ENCODE data around the gene COX4I2.
"Not testable (repeated sequence)": the region's sequence is repeated elsewhere in the genome, so short reads cannot be mapped to it uniquely, and the experiment has no call there.

The COX4I2 gene

GRCh38 chr20:31654534-31654933 is 16.8 kb downstream of the COX4I2 start:
- DNase-seq (ENCODE audit: low read depth), result no peak

DNA sequence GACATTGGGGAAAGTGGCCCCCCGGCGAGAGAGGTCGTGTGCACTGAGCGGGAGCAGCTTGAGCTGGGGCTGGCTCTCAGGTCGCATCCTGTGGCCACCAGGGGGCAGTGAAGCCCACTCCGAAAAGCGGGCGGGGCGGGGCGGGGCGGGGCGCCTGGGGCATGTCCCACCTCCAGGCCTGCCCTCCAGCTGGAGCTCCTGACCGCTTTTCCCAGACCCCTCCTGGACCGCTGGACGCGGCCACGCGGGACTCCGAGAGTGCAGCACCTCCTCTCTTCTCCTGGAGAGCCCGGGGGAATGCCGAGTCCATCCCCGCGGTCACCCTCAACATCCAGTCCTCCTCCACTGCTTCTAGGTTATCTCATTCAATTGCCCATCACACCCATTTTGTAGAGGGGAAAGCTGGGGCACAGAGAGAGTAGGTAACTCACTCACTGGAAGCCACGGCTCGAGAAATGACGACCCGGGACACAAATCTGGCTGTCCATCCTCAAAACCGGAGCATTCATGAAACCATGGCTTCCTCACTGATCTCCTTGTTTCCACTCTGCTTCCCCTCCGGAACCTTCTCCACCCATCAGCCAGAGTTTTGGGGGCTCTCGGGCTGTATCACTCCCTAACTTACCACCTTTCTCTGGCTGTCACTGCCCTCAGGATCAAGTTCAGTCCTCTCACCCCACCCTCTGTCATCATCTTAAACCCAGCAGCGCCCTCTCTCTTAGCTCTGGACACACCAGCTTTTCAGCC is 24.1 kb downstream of the COX4I2 start:
- peak; percentile 72 for DNase-seq (ENCODE audit: low read depth)

DNA sequence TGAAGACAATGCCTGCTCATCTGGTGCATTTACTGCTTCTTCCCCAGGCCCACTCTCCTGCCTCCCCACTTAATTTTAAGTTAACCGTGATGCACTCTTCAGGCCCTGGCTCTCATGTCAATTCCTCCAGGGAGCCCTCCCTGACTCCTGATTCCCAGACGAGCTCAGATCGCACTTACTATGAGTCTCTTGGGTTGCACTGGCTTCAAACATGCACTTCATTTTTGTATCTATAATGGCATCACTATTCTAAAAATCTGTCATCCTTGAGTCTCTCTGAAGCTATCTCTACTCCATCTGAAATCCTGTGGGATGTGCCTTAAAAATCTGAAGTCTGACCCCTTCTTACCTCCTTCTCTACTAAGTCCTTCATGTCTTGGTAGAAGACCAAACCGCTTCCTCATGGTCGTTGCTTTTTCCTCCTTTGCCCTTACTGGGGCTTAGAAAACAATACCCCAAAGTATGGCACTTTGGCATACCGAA is 24.7 kb downstream of the COX4I2 start:
- no peak for DNase-seq (ENCODE audit: low read depth)

DNA sequence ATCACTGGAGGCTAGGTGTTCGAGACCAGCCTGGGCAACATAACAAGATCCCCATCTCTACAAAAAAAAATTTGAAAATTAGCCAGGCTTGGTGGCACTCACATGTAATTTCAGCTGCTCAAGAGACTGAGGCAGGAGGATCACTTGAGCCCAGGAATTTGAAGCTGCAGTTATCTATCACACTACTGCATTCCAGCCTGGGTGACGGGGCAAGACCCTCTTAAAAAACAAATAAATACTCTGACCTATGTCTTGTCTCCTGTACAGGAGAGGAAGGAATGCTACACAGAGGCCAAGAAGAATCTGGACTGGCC is 25.8 kb downstream of the COX4I2 start:
- no peak for DNase-seq (ENCODE audit: low read depth)

GRCh38 chr20:31663838-31664695 is 26.4 kb downstream of the COX4I2 start:
- no peak for DNase-seq (ENCODE audit: low read depth)

- no peak for DNase-seq (ENCODE audit: low read depth)
Observed at GRCh38 chr20:31664696-31665354, 27.1 kb downstream of the COX4I2 start.

DNA sequence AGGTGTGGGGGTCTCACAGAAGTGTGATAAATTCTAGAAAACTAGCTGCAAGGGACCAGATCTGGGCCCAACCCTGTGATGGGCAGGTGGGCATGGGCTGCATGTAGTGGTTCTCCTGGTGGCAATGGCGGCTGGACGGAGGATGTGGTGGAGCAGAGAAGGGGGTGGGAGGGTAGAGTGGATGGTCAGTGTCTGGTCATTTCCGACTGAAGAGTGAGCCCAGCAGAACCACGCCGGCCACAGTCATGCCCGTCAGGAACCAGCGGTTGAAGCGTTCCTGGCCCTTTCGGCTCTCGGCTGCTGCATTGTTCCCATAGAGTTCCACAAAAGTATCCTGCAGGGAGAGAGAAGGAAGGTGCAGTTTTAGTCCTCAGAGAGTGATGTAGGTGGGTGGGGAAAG is 28.0 kb downstream of the COX4I2 start:
- no peak for DNase-seq (ENCODE audit: low read depth)

DNA sequence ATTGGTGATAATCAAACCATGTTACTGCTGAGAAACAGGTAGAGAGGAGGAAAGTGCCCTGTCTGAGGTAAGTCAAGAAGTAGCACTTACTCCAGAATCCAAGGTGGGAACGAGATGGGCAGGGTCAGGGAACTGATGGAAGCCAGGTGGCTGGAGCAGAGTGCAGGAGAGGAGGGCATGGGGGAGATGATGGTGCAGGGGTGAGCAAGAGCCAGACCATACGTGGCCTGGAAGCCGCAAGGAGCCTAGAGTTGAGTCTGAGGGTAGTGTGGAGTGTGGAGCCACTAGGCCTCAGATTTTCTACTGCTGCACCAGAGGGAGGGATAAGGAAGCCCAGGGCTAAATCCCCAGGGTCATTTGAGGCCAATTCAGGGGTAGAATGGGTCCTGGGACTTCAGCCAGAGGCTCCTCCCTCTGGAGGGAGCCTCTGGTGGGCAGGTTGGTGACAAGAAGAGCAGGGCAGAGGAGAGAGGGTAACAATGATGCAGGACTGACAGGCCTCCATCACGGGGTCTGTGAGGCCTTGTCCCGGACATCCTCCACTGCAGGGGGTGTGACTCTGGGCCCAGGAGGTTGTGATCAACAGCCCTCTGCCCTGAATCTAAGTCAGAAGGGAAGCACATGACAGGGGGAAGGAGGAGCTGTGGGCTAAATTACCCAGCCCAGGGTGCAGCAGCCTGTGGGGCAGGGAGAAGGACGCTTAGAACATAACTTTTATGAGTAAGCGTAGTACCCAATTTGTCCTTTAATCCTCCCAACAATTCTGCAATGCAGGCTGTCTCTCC is 28.7 kb downstream of the COX4I2 start:
- DNase-seq (ENCODE audit: low read depth), result no peak

DNA sequence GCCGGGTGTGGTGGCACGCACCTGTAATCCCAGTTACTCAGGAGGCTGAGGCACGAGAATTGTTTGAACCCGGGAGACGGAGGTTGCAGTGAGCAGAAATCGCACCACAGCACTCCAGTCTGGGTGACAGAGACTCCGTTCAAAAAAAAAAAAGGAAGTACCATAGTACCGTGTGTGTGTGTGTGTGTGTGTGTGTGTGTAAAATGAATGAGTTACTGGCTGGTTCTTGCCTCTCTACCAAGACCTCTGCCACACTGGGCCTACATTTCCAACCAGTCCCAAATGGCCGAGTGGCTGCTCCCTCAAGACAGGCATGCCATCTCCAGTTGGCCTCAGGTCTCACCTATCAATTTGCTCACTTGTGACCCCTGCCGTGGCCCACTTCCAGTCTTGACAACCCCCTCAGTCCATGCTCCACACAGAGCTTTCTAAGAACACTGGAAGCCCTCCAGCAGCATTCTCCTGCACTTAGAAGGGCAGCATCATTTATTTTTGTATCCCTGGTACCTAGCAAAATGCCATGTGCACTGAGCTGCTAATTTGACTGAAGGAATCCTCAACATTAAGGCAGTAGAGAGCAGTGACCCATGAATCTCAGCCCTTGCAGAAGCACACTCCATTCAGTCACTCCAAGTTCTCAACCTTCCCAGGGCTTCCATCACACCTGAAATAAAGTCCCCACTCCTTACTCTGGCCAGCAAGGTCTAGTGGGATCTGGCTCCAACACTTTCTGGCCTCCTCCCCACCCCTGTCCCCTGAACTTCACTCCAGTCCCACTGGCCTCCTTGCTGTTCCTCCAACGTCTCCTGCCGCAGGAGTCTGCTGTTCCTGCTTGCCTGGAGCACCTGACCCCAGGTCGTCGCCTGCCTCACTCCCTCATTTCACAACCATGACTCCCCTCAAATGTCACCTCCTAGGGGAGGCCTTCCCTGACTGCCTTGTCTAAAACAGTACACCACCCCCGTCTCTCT is 29.9 kb downstream of the COX4I2 start:
- no peak for DNase-seq (ENCODE audit: low read depth)

- DNase-seq (ENCODE audit: low read depth), result not testable (repeated sequence)
Observed at GRCh38 chr20:31668944-31669343, 31.2 kb downstream of the COX4I2 start.

DNA sequence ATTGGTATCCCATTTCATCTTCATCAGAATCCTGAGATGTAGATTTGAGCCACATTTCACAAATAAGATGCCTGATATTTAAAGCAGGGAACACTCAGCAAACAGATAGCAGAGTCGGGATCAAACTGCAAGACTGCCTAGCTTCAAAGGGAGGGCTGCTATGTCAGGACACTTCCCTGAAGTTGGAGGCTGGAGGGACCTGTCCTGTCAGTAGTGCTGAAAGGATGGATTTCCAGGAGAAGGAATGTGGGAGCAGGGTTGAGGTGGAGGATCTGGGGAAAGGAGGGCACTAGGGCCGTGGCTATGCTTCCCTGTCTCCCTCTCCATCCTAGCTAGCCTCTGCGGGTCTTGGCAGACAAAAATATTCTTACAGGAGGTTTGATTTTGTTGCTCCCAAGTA is 32.2 kb downstream of the COX4I2 start:
- DNase-seq (ENCODE audit: low read depth), result no peak

DNA sequence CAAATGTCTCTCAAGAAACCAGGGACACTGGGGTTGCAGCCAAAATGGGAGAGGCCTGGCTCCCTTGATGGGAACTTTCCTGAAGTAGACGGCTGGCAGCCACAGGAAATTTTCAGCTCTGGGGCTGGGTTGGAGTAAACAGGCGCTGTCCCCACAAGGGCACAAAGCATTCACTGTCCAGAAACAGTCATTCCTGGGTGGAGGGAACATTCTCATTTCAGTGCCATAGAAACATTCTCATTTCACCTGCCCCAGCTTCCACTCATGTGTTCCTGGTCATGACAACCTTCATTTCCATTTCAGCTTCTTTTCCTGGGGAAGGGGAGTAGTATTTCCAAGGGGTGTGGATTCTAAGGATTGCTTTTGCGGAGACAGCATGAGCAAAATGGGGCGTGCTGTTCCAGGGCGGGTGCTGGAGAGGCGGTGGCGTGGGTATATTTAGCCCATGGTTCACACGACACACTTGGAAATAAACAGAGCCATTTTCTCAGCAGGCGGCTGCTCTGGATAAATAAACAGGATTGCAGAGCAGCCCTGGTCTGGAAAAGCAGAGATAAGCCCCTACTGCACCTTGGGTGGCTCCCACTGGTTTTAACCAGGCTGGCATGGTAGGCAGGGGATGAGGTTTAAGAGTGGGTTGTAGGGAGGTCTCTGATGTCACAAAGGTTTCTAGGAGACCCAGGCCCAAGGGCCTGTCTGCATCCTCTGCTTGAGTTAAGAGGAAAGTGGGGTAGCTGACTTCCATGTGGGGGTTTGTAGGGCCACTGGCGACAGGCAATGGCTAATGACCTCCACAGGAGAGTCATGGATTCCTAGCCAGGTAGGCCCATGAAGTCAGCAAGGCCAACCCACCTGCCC is 32.9 kb downstream of the COX4I2 start:
- no peak for DNase-seq (ENCODE audit: low read depth)

GRCh38 chr20:31671324-31671723 is 33.6 kb downstream of the COX4I2 start:
- no peak for DNase-seq (ENCODE audit: low read depth)

GRCh38 chr20:31673435-31673834 is 35.7 kb downstream of the COX4I2 start:
- DNase-seq (ENCODE audit: low read depth), result no peak

DNA sequence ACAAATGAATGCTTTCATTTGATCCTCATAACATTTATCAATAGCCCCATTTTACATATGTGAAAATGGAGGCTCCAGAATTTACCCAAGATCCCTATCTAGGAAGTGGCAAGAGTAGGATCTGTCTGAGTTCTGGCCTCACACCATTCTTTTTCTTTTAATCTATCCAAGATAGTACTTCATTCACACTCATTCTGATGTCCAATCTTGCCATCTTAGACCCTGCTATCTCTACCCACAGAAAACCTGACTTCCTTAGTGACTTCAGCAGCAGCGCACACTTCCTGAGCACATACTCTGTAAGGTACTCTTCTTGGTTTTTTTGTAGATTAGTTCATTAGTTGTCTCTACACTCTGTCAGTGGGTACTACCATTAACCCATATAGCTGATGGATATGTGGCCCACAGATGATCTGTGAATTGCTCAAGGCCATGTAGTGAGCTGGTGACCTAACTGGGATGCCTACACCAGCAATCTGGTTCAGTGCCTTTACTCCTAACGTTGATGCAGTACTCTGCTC is 36.3 kb downstream of the COX4I2 start:
- no peak for DNase-seq (ENCODE audit: low read depth)

DNA sequence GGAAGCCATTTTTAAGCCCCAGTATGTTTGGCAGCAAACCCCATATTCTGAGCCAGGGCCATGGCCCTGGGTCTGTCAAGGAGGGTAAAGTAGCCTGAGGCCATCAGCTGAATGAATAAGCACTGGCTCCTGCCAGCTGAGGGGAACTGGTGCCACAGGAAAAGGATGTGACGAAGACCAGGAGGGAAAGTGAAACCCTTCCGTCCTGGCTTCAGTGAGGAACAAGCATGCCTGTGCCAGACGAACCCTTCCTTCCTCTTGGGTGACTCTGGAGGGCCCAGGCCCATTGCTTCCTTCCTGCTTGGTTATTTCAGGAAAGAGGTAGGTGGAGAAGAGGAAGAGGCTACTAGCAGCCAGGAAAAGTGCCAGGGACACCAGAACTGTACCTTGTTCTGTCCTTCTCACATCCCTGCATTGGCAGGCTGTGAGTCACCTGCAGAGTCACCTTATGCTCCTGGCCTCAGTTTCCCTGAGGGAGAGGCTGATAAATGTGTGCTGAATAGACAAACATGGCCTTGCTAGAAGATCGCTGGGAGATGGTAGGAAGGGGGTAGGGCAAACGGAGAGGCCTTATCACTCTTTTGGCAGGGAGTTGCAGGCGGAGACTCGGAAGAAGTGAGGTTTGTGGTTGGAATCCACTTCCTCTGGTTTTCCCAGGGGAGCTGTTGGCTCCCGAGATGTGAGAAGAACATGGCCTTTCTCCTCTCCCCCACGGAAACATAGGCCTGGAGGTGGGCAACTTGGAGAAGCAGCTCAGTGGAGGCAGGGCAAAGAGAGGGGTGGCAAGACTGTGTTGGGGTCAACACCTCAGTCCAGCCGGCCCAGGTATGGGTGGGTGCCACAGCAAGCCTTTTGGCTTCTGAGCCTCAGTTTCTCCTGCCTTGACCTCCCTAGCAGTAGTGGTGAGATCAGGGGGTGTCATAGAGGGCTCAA is 37.4 kb downstream of the COX4I2 start:
- peak; percentile 45 for DNase-seq (ENCODE audit: low read depth)

GRCh38 chr20:31675828-31676608 is 38.3 kb downstream of the COX4I2 start:
- DNase-seq (ENCODE audit: low read depth), result no peak

GRCh38 chr20:31676609-31676989 is 38.9 kb downstream of the COX4I2 start:
- DNase-seq (ENCODE audit: low read depth), result no peak

Data from stimulated activated CD8-positive, alpha-beta memory T cell treated with anti-CD3 and anti-CD28 coated beads, Interleukin-12 subunit alpha, Interleukin-12 subunit beta, amount 100 ng/mL, for 1 hour (primary cell).